HEK293T (cell line): ENCODE measurements around the gene GATA3.

Source experiments
- CTCF ChIA-PET: fragments of 350-600 bp; formaldehyde crosslinking; extraction: SDS; loops from one replicate; lab custom pipeline; 2021; ENCODE audit warnings: antibody characterized with exemption, inconsistent platforms; lab: Yijun Ruan, JAX
- POLR2A ChIA-PET: fragments of 350-600 bp; formaldehyde crosslinking; extraction: SDS; loops from one replicate; lab custom pipeline; 2020; ENCODE audit warnings: antibody characterized with exemption, inconsistent platforms; lab: Yijun Ruan, JAX
- DNase-seq: peaks from one replicate; pipeline ENCODE4 v3.0.0; 2012; ENCODE audit warnings: mixed read lengths; ENCODE audit errors: extremely low spot score
- ARNT ChIP-seq: fragments of 450-650 bp; IDR thresholded peaks from 2 replicates; pipeline ENCODE4 v1.6.1; 2017; ENCODE audit warnings: mild to moderate bottlenecking
- BHLHE40 ChIP-seq: fragments of 450-650 bp; IDR thresholded peaks from 2 replicates; pipeline ENCODE4 v1.6.1; 2016; ENCODE audit warnings: mild to moderate bottlenecking, moderate library complexity, borderline replicate concordance
- CTBP1 ChIP-seq: fragments of 450-650 bp; IDR thresholded peaks from 2 replicates; pipeline ENCODE4 v1.6.1; 2016; ENCODE audit warnings: borderline replicate concordance
- ELF4 ChIP-seq: fragments of 450-650 bp; IDR thresholded peaks from 2 replicates; pipeline ENCODE4 v1.6.1; 2017; ENCODE audit warnings: antibody characterized with exemption
- FOXA1 ChIP-seq: fragments of 450-650 bp; IDR thresholded peaks from 2 replicates; pipeline ENCODE4 v1.6.1; 2016; ENCODE audit warnings: mild to moderate bottlenecking
- FOXK2 ChIP-seq: fragments of 450-650 bp; IDR thresholded peaks from 2 replicates; pipeline ENCODE4 v1.6.1; 2016; ENCODE audit warnings: mild to moderate bottlenecking
- FOXM1 ChIP-seq: fragments of 450-650 bp; IDR thresholded peaks from 2 replicates; pipeline ENCODE4 v1.6.1; 2017; ENCODE audit warnings: mild to moderate bottlenecking, borderline replicate concordance
- HDGF ChIP-seq: fragments of 450-650 bp; IDR thresholded peaks from 2 replicates; pipeline ENCODE4 v1.6.1; 2017; ENCODE audit warnings: antibody characterized with exemption, borderline replicate concordance
- L3MBTL2 ChIP-seq: fragments of 450-650 bp; conservative IDR thresholded peaks from 2 replicates; pipeline ENCODE4 v1.6.1; 2016; ENCODE audit warnings: mild to moderate bottlenecking
- LEF1 ChIP-seq: fragments of 450-650 bp; IDR thresholded peaks from 2 replicates; pipeline ENCODE4 v1.6.1; 2017; ENCODE audit warnings: mild to moderate bottlenecking, borderline replicate concordance
- NFRKB ChIP-seq: fragments of 450-650 bp; IDR thresholded peaks from 2 replicates; pipeline ENCODE4 v1.6.1; 2016; ENCODE audit warnings: mild to moderate bottlenecking, moderate library complexity
- SP1 ChIP-seq: fragments of 450-650 bp; IDR thresholded peaks from 2 replicates; pipeline ENCODE4 v1.6.1; 2017
- SUZ12 ChIP-seq: fragments of 450-650 bp; IDR thresholded peaks from 2 replicates; pipeline ENCODE4 v1.6.1; 2016; ENCODE audit warnings: mild to moderate bottlenecking
- TARDBP ChIP-seq: fragments of 450-650 bp; IDR thresholded peaks from 2 replicates; pipeline ENCODE4 v1.6.1; 2016
- ZNF384 ChIP-seq: fragments of 450-650 bp; IDR thresholded peaks from 2 replicates; pipeline ENCODE4 v1.6.1; 2016
- TF ChIP-seq, protein P1 (sequence below): fragments of 450-650 bp; IDR thresholded peaks from 2 replicates; pipeline ENCODE4 v1.6.1; 2016

Gene GATA3

GRCh38 chr10:8063128-8063908, 8.8 kb downstream of the GATA3 start:
- no peak for DNase-seq
- TF ChIP-seq FOXA1, result no peak
- no peak for TF ChIP-seq SUZ12
- no peak for TF ChIP-seq SP1
- TF ChIP-seq FOXK2, result no peak
- no peak for TF ChIP-seq HDGF
- no peak for TF ChIP-seq FOXM1
- TF ChIP-seq LEF1, result no peak
- CTCF ChIA-PET, result no interaction called here
- POLR2A ChIA-PET, result no interaction called here

- ChIA-PET CTCF (no interaction called here), POLR2A (no interaction called here)
- TF ChIP-seq FOXK2 (no peak), ELF4 (no peak), ARNT (no peak), FOXA1 (no peak), SUZ12 (no peak), FOXM1 (no peak), NFRKB (no peak), CTBP1 (no peak), SP1 (no peak), BHLHE40 (no peak), HDGF (no peak), L3MBTL2 (no peak), TARDBP (no peak), ZNF384 (no peak), LEF1 (no peak)
- TF ChIP-seq, protein P1, sequence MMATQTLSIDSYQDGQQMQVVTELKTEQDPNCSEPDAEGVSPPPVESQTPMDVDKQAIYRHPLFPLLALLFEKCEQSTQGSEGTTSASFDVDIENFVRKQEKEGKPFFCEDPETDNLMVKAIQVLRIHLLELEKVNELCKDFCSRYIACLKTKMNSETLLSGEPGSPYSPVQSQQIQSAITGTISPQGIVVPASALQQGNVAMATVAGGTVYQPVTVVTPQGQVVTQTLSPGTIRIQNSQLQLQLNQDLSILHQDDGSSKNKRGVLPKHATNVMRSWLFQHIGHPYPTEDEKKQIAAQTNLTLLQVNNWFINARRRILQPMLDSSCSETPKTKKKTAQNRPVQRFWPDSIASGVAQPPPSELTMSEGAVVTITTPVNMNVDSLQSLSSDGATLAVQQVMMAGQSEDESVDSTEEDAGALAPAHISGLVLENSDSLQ, result no peak
- no peak for DNase-seq
Observed at GRCh38 chr10:8063935-8064334, 9.4 kb downstream of the GATA3 start.

DNA sequence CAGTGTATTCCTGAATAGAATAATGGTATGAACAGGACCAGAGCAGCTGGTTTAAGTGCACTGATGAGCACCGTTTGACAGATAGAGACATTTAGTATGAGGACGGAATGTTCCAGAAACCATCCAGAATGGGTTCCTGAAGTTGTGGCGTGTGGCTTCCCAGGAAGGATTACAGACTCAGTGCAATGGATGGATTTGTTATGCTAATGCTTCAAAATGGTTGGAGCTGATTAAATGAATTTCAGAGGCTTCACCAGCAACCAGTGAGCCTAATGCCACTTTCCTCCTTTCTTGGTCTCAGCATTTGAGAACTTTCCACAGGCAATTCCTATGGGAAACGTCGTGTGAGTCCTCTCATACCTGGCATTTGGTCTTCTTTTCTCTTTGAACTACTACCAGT, 9.9 kb downstream of the GATA3 start:
- TF ChIP-seq ARNT, result no peak
- TF ChIP-seq FOXM1, result no peak
- TF ChIP-seq NFRKB, result no peak
- no peak for TF ChIP-seq FOXA1
- no peak for TF ChIP-seq L3MBTL2
- TF ChIP-seq ZNF384, result no peak
- TF ChIP-seq, protein P1, result no peak
- no peak for TF ChIP-seq FOXK2
- no peak for TF ChIP-seq ELF4
- TF ChIP-seq SUZ12, result no peak
- TF ChIP-seq HDGF, result no peak
- no peak for TF ChIP-seq BHLHE40
- no peak for TF ChIP-seq SP1
- TF ChIP-seq TARDBP, result no peak
- no peak for TF ChIP-seq CTBP1
- no peak for TF ChIP-seq LEF1
- DNase-seq, result no peak
- ChIA-PET POLR2A (no interaction called here), CTCF (no interaction called here)

- ChIA-PET CTCF (interaction anchor here (0.7 kb wide), 1 partner anchor 19 kb away, joined by 9 read pairs; no protein-coding TSS in a partner anchor), POLR2A (no interaction called here)
- TF ChIP-seq BHLHE40 (no peak), FOXK2 (no peak), TARDBP (no peak), SP1 (no peak), NFRKB (no peak), SUZ12 (no peak), ELF4 (no peak)
- DNase-seq, result no peak
Observed at GRCh38 chr10:8065651-8066050, 11.2 kb downstream of the GATA3 start.

GRCh38 chr10:8066124-8066523, 11.6 kb downstream of the GATA3 start:
- no peak for TF ChIP-seq ELF4
- TF ChIP-seq, protein P1, result no peak
- no peak for TF ChIP-seq FOXK2
- no peak for TF ChIP-seq CTBP1
- TF ChIP-seq NFRKB, result no peak
- TF ChIP-seq FOXM1, result no peak
- TF ChIP-seq HDGF, result no peak
- no peak for TF ChIP-seq ZNF384
- TF ChIP-seq L3MBTL2, result no peak
- no peak for TF ChIP-seq FOXA1
- no peak for TF ChIP-seq SUZ12
- no peak for TF ChIP-seq LEF1
- no peak for TF ChIP-seq TARDBP
- TF ChIP-seq BHLHE40, result no peak
- no peak for TF ChIP-seq SP1
- TF ChIP-seq ARNT, result no peak
- DNase-seq, result no peak
- CTCF ChIA-PET, result interaction anchor here (0.6 kb wide), 1 partner anchor 433 kb away, joined by 3 read pairs; no protein-coding TSS in a partner anchor
- POLR2A ChIA-PET, result no interaction called here

DNA sequence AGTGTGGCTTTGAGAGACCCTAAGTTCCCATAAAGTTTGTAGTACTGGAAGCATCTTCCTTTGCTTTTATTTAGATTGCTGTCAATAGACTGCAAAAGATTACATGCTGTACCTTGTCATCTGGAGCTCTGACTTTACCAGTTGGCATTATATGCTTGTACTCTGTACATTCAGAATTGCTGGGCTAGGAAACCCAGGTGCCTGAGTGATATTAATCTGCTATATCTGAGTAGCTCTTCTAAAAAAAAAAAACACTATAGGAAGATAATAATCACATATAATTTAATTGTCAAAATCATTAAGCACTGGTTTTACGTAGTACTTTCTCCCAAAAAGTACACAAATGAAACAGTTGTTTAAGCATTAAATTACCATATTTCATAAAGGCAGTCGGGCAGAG, 12.3 kb downstream of the GATA3 start:
- CTCF ChIA-PET, result interaction anchor here (0.6 kb wide), 1 partner anchor 432 kb away, joined by 3 read pairs; no protein-coding TSS in a partner anchor
- TF ChIP-seq ZNF384 (no peak), ELF4 (no peak), L3MBTL2 (no peak), FOXM1 (no peak), BHLHE40 (no peak), FOXK2 (no peak), SUZ12 (no peak), SP1 (no peak), NFRKB (no peak), FOXA1 (no peak), TARDBP (no peak), LEF1 (no peak), HDGF (no peak), CTBP1 (no peak)
- TF ChIP-seq, protein P1, result no peak
- DNase-seq, result no peak
- POLR2A ChIA-PET, result no interaction called here
